Mesenchymal stem cell (in vitro differentiated cells and primary cell): ENCODE measurements around the gene DUSP11.

Experiments used
- DNase-seq: peaks from one replicate; pipeline ENCODE4 v3.0.0-alpha.2; 2013
- H2AFZ ChIP-seq: one replicate; pipeline ENCODE4 v1.6.1; 2013; ENCODE audit warnings: low read depth, mild to moderate bottlenecking, control low read depth, inconsistent platforms, low read length, moderate library complexity
- H2AK5ac ChIP-seq: 2 replicates; pipeline ENCODE4 v1.6.1; 2013; ENCODE audit warnings: low read length, moderate library complexity, mild to moderate bottlenecking, inconsistent platforms; ENCODE audit not compliant: severe bottlenecking
- H2BK120ac ChIP-seq: one replicate; pipeline ENCODE4 v1.6.1; 2013; ENCODE audit warnings: low read depth, mild to moderate bottlenecking, inconsistent platforms, low read length, moderate library complexity
- H2BK12ac ChIP-seq, 2 experiments: one replicate each; pipeline ENCODE4 v1.6.1; 2013; ENCODE audit warnings: inconsistent platforms in 2 of 2, low read length in 2 of 2, mild to moderate bottlenecking in 2 of 2, moderate library complexity in 2 of 2, control low read depth in 1 of 2
- H2BK15ac ChIP-seq: one replicate; pipeline ENCODE4 v1.6.1; 2013; ENCODE audit warnings: mild to moderate bottlenecking, low read depth, inconsistent platforms; ENCODE audit not compliant: poor library complexity, severe bottlenecking
- H2BK5ac ChIP-seq: 2 replicates; pipeline ENCODE4 v1.6.1; 2013; ENCODE audit warnings: low read depth, mild to moderate bottlenecking, low read length, control low read depth, inconsistent platforms; ENCODE audit not compliant: poor library complexity, severe bottlenecking
- H3K14ac ChIP-seq, 2 experiments: one replicate each; pipeline ENCODE4 v1.6.1; 2013; ENCODE audit warnings: inconsistent platforms in 2 of 2, low read length in 2 of 2, control low read depth in 1 of 2, mild to moderate bottlenecking in 1 of 2, moderate library complexity in 1 of 2
- H3K18ac ChIP-seq, 2 experiments: one replicate each; pipeline ENCODE4 v1.6.1; 2013; ENCODE audit warnings: inconsistent platforms in 2 of 2, low read length in 2 of 2, control low read depth in 1 of 2, low read depth in 1 of 2, mild to moderate bottlenecking in 1 of 2
- H3K23ac ChIP-seq, 2 experiments: one replicate each; pipeline ENCODE4 v1.6.1; 2013; ENCODE audit warnings: inconsistent platforms in 2 of 2, low read length in 2 of 2, mild to moderate bottlenecking in 2 of 2, moderate library complexity in 2 of 2, control low read depth in 1 of 2
- H3K27ac ChIP-seq: 2 replicates; pipeline ENCODE4 v1.5.1; 2013; ENCODE audit warnings: mild to moderate bottlenecking, moderate library complexity, low read length, control low read depth, inconsistent platforms; ENCODE audit not compliant: poor library complexity, severe bottlenecking
- H3K27me3 ChIP-seq, 2 experiments: 2 replicates each; pipeline versions ENCODE4 v1.6.1 to v1.7.0; 2013; ENCODE audit warnings: low read length in 2 of 2, mild to moderate bottlenecking in 2 of 2, moderate library complexity in 2 of 2, control low read depth in 1 of 2, inconsistent platforms in 1 of 2; ENCODE audit not compliant: control insufficient read depth in 1 of 2, insufficient read depth in 1 of 2
- H3K36me3 ChIP-seq, 2 experiments: 2 replicates each; pipeline versions ENCODE4 v1.6.1 to v1.7.0; 2013; ENCODE audit warnings: low read length in 2 of 2, control low read depth in 1 of 2, inconsistent platforms in 1 of 2, low read depth in 1 of 2, mild to moderate bottlenecking in 1 of 2; ENCODE audit not compliant: insufficient read depth in 2 of 2, control insufficient read depth in 1 of 2
- H3K4ac ChIP-seq, 2 experiments: one replicate each; pipeline ENCODE4 v1.6.1; 2013; ENCODE audit warnings: inconsistent platforms in 2 of 2, low read length in 2 of 2, mild to moderate bottlenecking in 2 of 2, moderate library complexity in 2 of 2, control low read depth in 1 of 2, low read depth in 1 of 2
- H3K4me1 ChIP-seq: 2 replicates; pipeline ENCODE4 v1.6.1; 2013; ENCODE audit warnings: low read depth, low read length, control low read depth; ENCODE audit not compliant: control insufficient read depth, insufficient read depth
- H3K4me2 ChIP-seq: 2 replicates; pipeline ENCODE4 v1.6.1; 2013; ENCODE audit warnings: low read length, mild to moderate bottlenecking, inconsistent platforms; ENCODE audit not compliant: poor library complexity, severe bottlenecking
- H3K4me3 ChIP-seq, 2 experiments: 2 replicates each; pipeline versions ENCODE4 v1.5.1 to v1.7.0; 2013; ENCODE audit warnings: low read length in 2 of 2, mild to moderate bottlenecking in 2 of 2, control low read depth in 1 of 2, low read depth in 1 of 2; ENCODE audit not compliant: insufficient read depth in 1 of 2
- H3K79me1 ChIP-seq: replicated peaks from 2 replicates; pipeline ENCODE4 v1.6.1; 2013; ENCODE audit warnings: mild to moderate bottlenecking, control low read depth, low read length, inconsistent platforms; ENCODE audit not compliant: poor library complexity, severe bottlenecking
- H3K9ac ChIP-seq: 2 replicates; pipeline ENCODE4 v1.7.0; 2013; ENCODE audit warnings: mild to moderate bottlenecking, low read length, moderate library complexity
- H3K9me3 ChIP-seq: 2 replicates; pipeline ENCODE4 v1.7.0; 2013; ENCODE audit warnings: mild to moderate bottlenecking, low read length; ENCODE audit not compliant: control insufficient read depth
- H4K8ac ChIP-seq: one replicate; pipeline ENCODE4 v1.6.1; 2013; ENCODE audit warnings: inconsistent platforms, mild to moderate bottlenecking, low read length, moderate library complexity
- H4K91ac ChIP-seq: one replicate; pipeline ENCODE4 v1.6.1; 2013; ENCODE audit warnings: mild to moderate bottlenecking, low read length, inconsistent platforms
- WGBS: methylation state at CpG from one replicate; pipeline ENCODE4 v1.1.7; 2013; ENCODE audit warnings: mixed read lengths; 5-methylcytosine and 5-hydroxymethylcytosine counted together

DUSP11 gene

GRCh38 chr2:73746877-73747208, 33.1 kb downstream of the DUSP11 start:
- Histone ChIP-seq H3K4me1 (no peaks in the 10 kb centered on the region), H3K23ac (no peak overlapping the region), H2BK15ac (no peak overlapping the region), H3K4me2 (no peak overlapping the region), H3K14ac (no peak overlapping the region), H2AFZ (no peak overlapping the region), H3K27ac (no peak overlapping the region), H3K4me3 (no peak overlapping the region), H2AK5ac (no peak overlapping the region), H3K18ac (no peak overlapping the region), H3K4ac (no peak overlapping the region), H3K27me3 (no peaks in the 10 kb centered on the region), H3K36me3 (peaks cover 18 to 63% of the 10 kb centered on the region in 2 experiments), H2BK120ac (no peak overlapping the region), H4K8ac (no peak overlapping the region), H3K79me1 (peaks cover 10% of the 10 kb centered on the region), H2BK12ac (no peak overlapping the region), H3K9ac (no peak overlapping the region), H2BK5ac (no peak overlapping the region), H3K9me3 (no peaks in the 10 kb centered on the region), H4K91ac (no peak overlapping the region)
- DNase-seq, result no peak
- WGBS, result 100% methylated on average over 3 of the region's 3 CpGs

- Histone ChIP-seq H2BK12ac (no peak overlapping the region), H3K18ac (no peak overlapping the region), H2AFZ (no peak overlapping the region), H3K9me3 (no peaks in the 10 kb centered on the region), H3K27ac (no peak overlapping the region), H2BK5ac (no peak overlapping the region), H2BK120ac (no peak overlapping the region), H3K27me3 (no peaks in the 10 kb centered on the region), H3K36me3 (peaks cover 23 to 63% of the 10 kb centered on the region in 2 experiments), H3K79me1 (peaks cover 10% of the 10 kb centered on the region), H4K91ac (no peak overlapping the region), H3K4me3 (no peak overlapping the region), H2BK15ac (no peak overlapping the region), H3K9ac (no peak overlapping the region), H3K23ac (no peak overlapping the region), H2AK5ac (no peak overlapping the region), H3K14ac (no peak overlapping the region), H4K8ac (no peak overlapping the region), H3K4me1 (no peaks in the 10 kb centered on the region), H3K4ac (no peak overlapping the region), H3K4me2 (no peak overlapping the region)
- 95% methylated on average over 11 of the region's 11 CpGs for WGBS
- DNase-seq, result no peak
Observed at GRCh38 chr2:73746015-73746876, 33.7 kb downstream of the DUSP11 start.

GRCh38 chr2:73740767-73741166, 39.1 kb downstream of the DUSP11 start:
- no peak overlapping the region for H3K18ac ChIP-seq
- H3K36me3 ChIP-seq, result peaks cover 15 to 35% of the 10 kb centered on the region in 2 experiments
- H3K9ac ChIP-seq, result no peak overlapping the region
- no peak overlapping the region for H3K4me3 ChIP-seq
- no peak overlapping the region for H2AK5ac ChIP-seq
- H3K4me2 ChIP-seq, result no peak overlapping the region
- no peaks in the 10 kb centered on the region for H3K27me3 ChIP-seq
- H3K79me1 ChIP-seq, result peaks cover 3% of the 10 kb centered on the region
- peaks cover 2% of the 10 kb centered on the region for H3K4me1 ChIP-seq
- no peak overlapping the region for H3K27ac ChIP-seq
- no peaks in the 10 kb centered on the region for H3K9me3 ChIP-seq
- no peak overlapping the region for H2BK15ac ChIP-seq
- no peak overlapping the region for H2BK5ac ChIP-seq
- no peak overlapping the region for H3K14ac ChIP-seq
- H3K23ac ChIP-seq, result no peak overlapping the region
- no peak for DNase-seq
- 73% methylated on average over 2 of the region's 2 CpGs for WGBS
- H4K91ac ChIP-seq, result no peak overlapping the region
- H4K8ac ChIP-seq, result no peak overlapping the region
- H3K4ac ChIP-seq, result no peak overlapping the region
- H2BK120ac ChIP-seq, result no peak overlapping the region
- H2BK12ac ChIP-seq, result no peak overlapping the region
- no peak overlapping the region for H2AFZ ChIP-seq

GRCh38 chr2:73739101-73739500, 40.8 kb downstream of the DUSP11 start:
- H2BK12ac ChIP-seq, result no peak overlapping the region
- H3K9ac ChIP-seq, result no peak overlapping the region
- H2BK120ac ChIP-seq, result no peak overlapping the region
- H2BK15ac ChIP-seq, result no peak overlapping the region
- peaks cover 15 to 22% of the 10 kb centered on the region in 2 experiments for H3K36me3 ChIP-seq
- peaks cover 2% of the 10 kb centered on the region for H3K4me1 ChIP-seq
- no peak overlapping the region for H3K23ac ChIP-seq
- no peak overlapping the region for H2AK5ac ChIP-seq
- no peaks in the 10 kb centered on the region for H3K27me3 ChIP-seq
- H4K91ac ChIP-seq, result no peak overlapping the region
- DNase-seq, result no peak
- no peak overlapping the region for H3K4ac ChIP-seq
- H3K4me3 ChIP-seq, result no peak overlapping the region
- H3K79me1 ChIP-seq, result peaks cover 5% of the 10 kb centered on the region
- no peak overlapping the region for H3K14ac ChIP-seq
- no peak overlapping the region for H3K27ac ChIP-seq
- no peak overlapping the region for H4K8ac ChIP-seq
- H3K4me2 ChIP-seq, result no peak overlapping the region
- no peak overlapping the region for H2AFZ ChIP-seq
- 99% methylated on average over 3 of the region's 3 CpGs for WGBS
- H2BK5ac ChIP-seq, result no peak overlapping the region
- no peaks in the 10 kb centered on the region for H3K9me3 ChIP-seq
- no peak overlapping the region for H3K18ac ChIP-seq
